WTC11 (cell line): Measurements from ENCODE around the gene TEAD1. TPM values are rescaled to one million over a fixed set of nuclear protein-coding genes. Genes with fewer than 3 reads are reported as not detected.

Experiments
- ATAC-seq: fragments of 200-7000 bp; cut with Tn5 transposase; 2 replicates; pipeline ENCODE4 v1.10.0; 2021; ENCODE audit warnings: mild to moderate bottlenecking, moderate library complexity
- CTCF ChIA-PET: fragments of 300-600 bp; sonication (Branson Sonifier 250); formaldehyde crosslinking; loops from one replicate; lab custom pipeline; 2021; ENCODE audit warnings: antibody characterized with exemption; lab: Charles Lee
- POLR2A ChIA-PET: fragments of 350-600 bp; sonication (Branson Sonifier 250); formaldehyde crosslinking; loops from one replicate; lab custom pipeline; 2021; ENCODE audit warnings: antibody characterized with exemption; lab: Charles Lee
- DNase-seq: peaks from one replicate; pipeline ENCODE4 v3.0.0; 2021; ENCODE audit warnings: low spot score
- H3K27ac Mint-ChIP-seq: 2 replicates; pipeline ENCODE4 v1.8.0; 2021; ENCODE audit warnings: mixed read lengths
- H3K27me3 Mint-ChIP-seq: 2 replicates; pipeline ENCODE4 v1.8.0; 2021; ENCODE audit warnings: low read depth, mild to moderate bottlenecking, moderate library complexity, mixed read lengths
- H3K36me3 Mint-ChIP-seq: 2 replicates; pipeline ENCODE4 v1.8.0; 2021; ENCODE audit warnings: mixed read lengths
- H3K4me1 Mint-ChIP-seq: 2 replicates; pipeline ENCODE4 v1.8.0; 2022; ENCODE audit warnings: mixed read lengths
- H3K4me3 Mint-ChIP-seq: 2 replicates; pipeline ENCODE4 v1.8.0; 2021; ENCODE audit warnings: mild to moderate bottlenecking, moderate library complexity, mixed read lengths
- H3K9me3 Mint-ChIP-seq: 2 replicates; pipeline ENCODE4 v1.8.0; 2021; ENCODE audit warnings: mixed read lengths
- ATF2 ChIP-seq: sonication (generic); formaldehyde crosslinking; IDR thresholded peaks from 2 replicates; pipeline ENCODE4 v1.8.1; 2022; ENCODE audit warnings: low read depth, missing genetic modification reagents, borderline replicate concordance
- E2F1 ChIP-seq: sonication (generic); formaldehyde crosslinking; IDR thresholded peaks from 2 replicates; pipeline ENCODE4 v1.8.0; 2022; ENCODE audit warnings: mild to moderate bottlenecking, missing genetic modification reagents
- EMX1 ChIP-seq: fragments of 250-450 bp; sonication (Bioruptor Pico); IDR thresholded peaks from 2 replicates; pipeline ENCODE4 v1.8.0; 2021; ENCODE audit warnings: mild to moderate bottlenecking
- GTF2I ChIP-seq: fragments of 250-450 bp; sonication (Bioruptor Pico); conservative IDR thresholded peaks from 2 replicates; pipeline ENCODE4 v1.4.0; 2021; ENCODE audit warnings: mild to moderate bottlenecking
- MYBL2 ChIP-seq: sonication (generic); formaldehyde crosslinking; IDR thresholded peaks from 2 replicates; pipeline ENCODE4 v1.8.1; 2023; ENCODE audit warnings: mild to moderate bottlenecking, moderate library complexity, missing genetic modification reagents
- NR3C1 ChIP-seq: sonication (generic); formaldehyde crosslinking; conservative IDR thresholded peaks from 2 replicates; pipeline ENCODE4 v1.8.1; 2023; ENCODE audit warnings: low read depth, mild to moderate bottlenecking, missing genetic modification reagents
- RORB ChIP-seq: fragments of 250-450 bp; sonication (Bioruptor Pico); IDR thresholded peaks from 2 replicates; pipeline ENCODE4 v1.9.0; 2021; ENCODE audit warnings: mild to moderate bottlenecking
- TEAD1 ChIP-seq: sonication (generic); formaldehyde crosslinking; IDR thresholded peaks from 2 replicates; pipeline ENCODE4 v1.8.0; 2022; ENCODE audit warnings: mild to moderate bottlenecking, missing genetic modification reagents
- ZNF425 ChIP-seq: fragments of 250-450 bp; sonication (Bioruptor Pico); conservative IDR thresholded peaks from 2 replicates; pipeline ENCODE4 v1.9.0; 2021; ENCODE audit warnings: mild to moderate bottlenecking
- total RNA-seq: library from RNA; stranded (reverse); gene quantifications from 3 replicates; pipeline ENCODE4 v1.2.3, GENCODE V29; 2021
- TF ChIP-seq, protein P1 (sequence below): sonication (generic); formaldehyde crosslinking; IDR thresholded peaks from 2 replicates; pipeline ENCODE4 v1.8.0; 2022; ENCODE audit warnings: mild to moderate bottlenecking, missing genetic modification reagents

Gene TEAD1
- total RNA-seq, 1 experiment from 2014 or later = 79.9 TPM

DNA sequence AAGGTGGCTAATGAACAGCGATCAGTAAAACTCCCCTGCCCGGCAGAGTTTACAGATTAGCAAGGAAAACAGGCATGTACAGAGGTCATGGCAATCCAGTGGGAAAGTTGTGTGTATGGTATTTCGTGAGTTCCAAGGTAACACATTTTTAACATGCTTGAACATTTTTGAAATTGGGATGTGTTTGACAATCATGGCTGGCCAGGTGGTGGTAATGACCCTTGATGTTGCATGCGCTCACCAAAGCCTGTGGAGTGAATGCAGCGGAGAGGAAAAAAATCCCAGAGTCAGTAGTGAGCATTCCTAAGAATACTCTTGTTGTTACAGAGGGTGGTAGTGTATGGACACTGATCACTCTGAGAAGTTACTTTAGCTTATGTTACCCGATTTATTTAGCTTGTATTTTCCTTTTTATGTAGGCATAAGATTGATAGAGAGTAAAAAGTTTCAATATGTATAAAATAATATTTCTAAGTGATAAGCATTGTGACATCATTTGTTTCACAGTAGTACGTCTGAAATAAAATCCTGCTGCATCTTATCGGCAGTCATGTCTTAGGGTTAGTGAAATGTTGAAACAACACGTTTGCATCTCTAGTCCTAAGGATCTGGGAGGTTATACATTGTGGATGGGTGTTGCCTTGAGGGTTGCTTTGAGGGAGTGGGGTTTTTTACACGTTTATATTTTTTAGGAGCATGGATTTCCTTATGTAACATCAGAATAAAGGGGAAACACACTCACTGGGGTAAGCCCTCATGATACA is 8.7 kb downstream of the TEAD1 start:
- ChIA-PET POLR2A (no interaction called here), CTCF (interaction anchor here (1.0 kb wide), 1 partner anchor 164 kb away, joined by 3 read pairs; no protein-coding TSS in a partner anchor)
- Mint-ChIP-seq H3K4me3 (no peak overlapping the region), H3K27ac (no peak overlapping the region), H3K36me3 (peaks cover 4% of the 10 kb centered on the region; the same call in 1 of the 2 replicates), H3K9me3 (no peaks in the 10 kb centered on the region), H3K4me1 (peaks cover 98% of the 10 kb centered on the region), H3K27me3 (peaks cover 28% of the 10 kb centered on the region)
- ATAC-seq (no peak), DNase-seq (no peak)
- TF ChIP-seq ZNF425 (CRISPR knock-in tag) = no peak
- no peak for TF ChIP-seq NR3C1 (CRISPR knock-in tag)
- TF ChIP-seq E2F1 = no peak

DNA sequence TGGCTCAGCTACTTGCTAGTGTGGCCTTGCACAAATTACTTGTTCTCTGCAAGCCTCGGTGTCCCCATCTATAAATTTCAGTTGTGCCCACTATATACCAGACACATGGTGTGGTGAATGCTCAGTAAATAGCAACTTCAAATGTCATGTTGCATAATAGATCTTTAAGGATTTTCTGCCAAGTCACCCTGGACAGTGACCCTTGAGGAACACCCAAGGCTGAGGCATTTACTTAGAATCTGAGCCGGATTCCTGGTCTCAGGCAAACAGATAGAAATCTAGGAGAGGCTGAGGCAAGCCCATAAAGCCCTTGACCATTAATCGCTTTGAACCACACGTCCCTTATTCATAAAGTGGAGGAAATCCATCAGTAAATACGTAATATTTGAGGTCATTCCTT is 9.7 kb downstream of the TEAD1 start:
- H3K4me1 Mint-ChIP-seq = peaks cover 98% of the 10 kb centered on the region
- peaks cover 4% of the 10 kb centered on the region; the same call in 1 of the 2 replicates for H3K36me3 Mint-ChIP-seq
- ATAC-seq = no peak
- no peak overlapping the region for H3K4me3 Mint-ChIP-seq
- H3K27ac Mint-ChIP-seq = no peak overlapping the region
- TF ChIP-seq E2F1 = no peak
- no peak for TF ChIP-seq ATF2 (CRISPR knock-in tag)
- no peak for TF ChIP-seq MYBL2 (CRISPR knock-in tag)
- TF ChIP-seq EMX1 (CRISPR knock-in tag) = no peak
- ChIA-PET POLR2A (interaction anchor here (0.9 kb wide), 1 partner anchor 10 kb away, joined by 4 read pairs; the partner anchor contains the start of gene TEAD1), CTCF (interaction anchor here (1.0 to 1.7 kb wide), 6 partner anchors 163 to 395 kb away, joined by 3 to 8 read pairs (median 4); no protein-coding TSS in a partner anchor)
- H3K27me3 Mint-ChIP-seq = peaks cover 29% of the 10 kb centered on the region
- DNase-seq = no peak
- H3K9me3 Mint-ChIP-seq = no peaks in the 10 kb centered on the region

DNA sequence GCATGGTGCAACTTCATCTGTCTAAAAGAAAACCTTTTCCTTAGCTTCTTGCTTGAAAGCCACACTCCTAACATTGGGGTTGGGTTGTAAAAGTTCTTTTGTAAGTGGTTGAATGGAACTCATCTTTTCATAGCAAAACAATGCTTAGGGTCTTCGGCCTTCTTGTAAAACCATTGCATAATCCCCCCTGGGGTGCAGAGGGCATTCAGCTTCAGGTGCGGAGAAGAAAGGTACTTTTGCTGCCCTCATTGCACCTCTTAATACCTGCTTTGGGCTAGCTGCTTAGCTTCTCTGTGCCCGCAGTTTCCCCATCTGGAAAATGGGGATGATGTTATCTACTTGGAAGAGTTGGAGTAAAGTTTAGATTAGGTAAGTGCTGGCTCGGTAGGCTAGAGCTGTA is 10.1 kb downstream of the TEAD1 start:
- ATAC-seq = no peak
- no peak overlapping the region for H3K27ac Mint-ChIP-seq
- H3K36me3 Mint-ChIP-seq = peaks cover 4% of the 10 kb centered on the region; the same call in 1 of the 2 replicates
- TF ChIP-seq GTF2I (peak; percentile 60; the same call in 1 of the 2 replicates), TEAD1 (peak; percentile 50; the same call in 1 of the 2 replicates), RORB (no peak)
- TF ChIP-seq, protein P1, sequence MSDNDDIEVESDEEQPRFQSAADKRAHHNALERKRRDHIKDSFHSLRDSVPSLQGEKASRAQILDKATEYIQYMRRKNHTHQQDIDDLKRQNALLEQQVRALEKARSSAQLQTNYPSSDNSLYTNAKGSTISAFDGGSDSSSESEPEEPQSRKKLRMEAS (CRISPR knock-in tag) = peak; percentile 34; the same call in 1 of the 2 replicates
- H3K9me3 Mint-ChIP-seq = no peaks in the 10 kb centered on the region
- ChIA-PET POLR2A (interaction anchor here (0.9 kb wide), 1 partner anchor 10 kb away, joined by 4 read pairs; the partner anchor contains the start of gene TEAD1), CTCF (interaction anchor here (0.9 to 1.7 kb wide), 7 partner anchors 11 to 395 kb away, joined by 3 to 8 read pairs (median 4); no protein-coding TSS in a partner anchor)
- peaks cover 98% of the 10 kb centered on the region for H3K4me1 Mint-ChIP-seq
- peak overlapping the region; percentile 28 for H3K4me3 Mint-ChIP-seq
- peaks cover 33% of the 10 kb centered on the region for H3K27me3 Mint-ChIP-seq
- peak; percentile 21 for DNase-seq
